GM10266 (cell line): Measurements from ENCODE around the gene UHRF2.

ENCODE experiments used
- DNase-seq: peaks from one replicate; pipeline ENCODE4 v3.0.0; 2012; ENCODE audit errors: extremely low spot score
- TF ChIP-seq, protein P1 (sequence below): IDR thresholded peaks from 2 replicates; pipeline ENCODE4 v1.5.1; 2012; ENCODE audit warnings: mild to moderate bottlenecking, low read depth; ENCODE audit not compliant: control insufficient read depth, insufficient read depth; ENCODE audit errors: missing control alignments

The UHRF2 gene

DNA sequence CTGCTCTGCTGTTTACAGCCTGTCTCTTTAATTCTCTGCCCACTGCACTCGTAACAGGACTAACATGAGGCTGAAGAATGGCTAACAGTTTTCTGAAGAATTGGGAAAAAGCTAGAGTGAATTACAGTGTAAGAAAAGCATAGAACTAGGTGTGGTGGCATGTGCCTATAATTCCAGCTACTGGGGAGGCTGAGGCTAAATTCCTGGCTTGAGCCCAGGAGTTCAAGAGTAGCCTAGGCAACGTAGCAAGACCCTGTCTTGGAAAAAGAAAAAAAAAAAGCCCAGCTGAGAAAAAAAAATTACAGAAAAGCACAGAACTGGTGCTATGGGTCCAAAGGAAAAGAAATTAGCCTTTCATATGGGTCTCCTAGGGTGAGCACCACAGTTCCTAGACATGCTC is 13.9 kb upstream of the UHRF2 start:
- TF ChIP-seq, protein P1, sequence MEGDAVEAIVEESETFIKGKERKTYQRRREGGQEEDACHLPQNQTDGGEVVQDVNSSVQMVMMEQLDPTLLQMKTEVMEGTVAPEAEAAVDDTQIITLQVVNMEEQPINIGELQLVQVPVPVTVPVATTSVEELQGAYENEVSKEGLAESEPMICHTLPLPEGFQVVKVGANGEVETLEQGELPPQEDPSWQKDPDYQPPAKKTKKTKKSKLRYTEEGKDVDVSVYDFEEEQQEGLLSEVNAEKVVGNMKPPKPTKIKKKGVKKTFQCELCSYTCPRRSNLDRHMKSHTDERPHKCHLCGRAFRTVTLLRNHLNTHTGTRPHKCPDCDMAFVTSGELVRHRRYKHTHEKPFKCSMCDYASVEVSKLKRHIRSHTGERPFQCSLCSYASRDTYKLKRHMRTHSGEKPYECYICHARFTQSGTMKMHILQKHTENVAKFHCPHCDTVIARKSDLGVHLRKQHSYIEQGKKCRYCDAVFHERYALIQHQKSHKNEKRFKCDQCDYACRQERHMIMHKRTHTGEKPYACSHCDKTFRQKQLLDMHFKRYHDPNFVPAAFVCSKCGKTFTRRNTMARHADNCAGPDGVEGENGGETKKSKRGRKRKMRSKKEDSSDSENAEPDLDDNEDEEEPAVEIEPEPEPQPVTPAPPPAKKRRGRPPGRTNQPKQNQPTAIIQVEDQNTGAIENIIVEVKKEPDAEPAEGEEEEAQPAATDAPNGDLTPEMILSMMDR: no peak
- no peak for DNase-seq

DNA sequence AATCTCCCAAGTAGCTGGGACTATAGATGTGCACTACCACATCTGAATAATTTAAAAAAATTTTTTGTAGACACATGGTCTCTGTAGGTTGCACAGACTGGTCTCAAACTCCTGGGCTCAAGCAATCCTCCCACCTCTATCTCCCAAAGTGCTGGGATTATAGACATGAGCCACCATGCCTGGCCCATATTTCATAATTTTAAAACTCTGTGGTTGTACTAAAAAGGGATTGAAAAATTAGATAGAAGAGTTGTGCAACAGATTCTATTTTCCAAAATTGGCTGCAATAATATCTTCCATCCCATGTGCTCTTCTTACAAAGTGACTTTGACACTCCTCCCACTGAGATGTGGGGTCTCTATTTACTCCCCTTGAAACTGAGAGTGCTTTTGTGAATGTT is 7.6 kb upstream of the UHRF2 start:
- TF ChIP-seq, protein P1: no peak
- DNase-seq: no peak

- TF ChIP-seq, protein P1: no peak
- DNase-seq: no peak
Observed at GRCh38 chr9:6407778-6408177, 5.2 kb upstream of the UHRF2 start.

DNA sequence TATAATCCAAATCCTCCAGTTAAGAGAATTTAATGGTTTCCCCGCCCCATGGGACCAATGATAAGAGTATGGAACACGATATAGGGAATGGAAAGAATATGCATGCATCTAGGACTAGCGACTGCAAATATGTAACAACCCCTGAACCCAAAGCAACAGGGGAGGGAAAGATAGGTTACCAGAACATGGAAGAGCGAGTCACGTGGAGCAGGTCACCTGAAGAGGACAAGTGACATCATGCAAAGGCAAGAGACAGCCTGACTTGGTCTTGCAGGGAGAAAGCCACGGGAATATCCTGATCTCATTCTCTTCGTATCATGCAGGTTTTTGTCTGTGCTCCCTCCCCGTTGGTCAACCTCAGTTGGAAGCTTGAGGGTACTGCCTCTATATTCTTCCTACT is 4.7 kb upstream of the UHRF2 start:
- TF ChIP-seq, protein P1: no peak
- DNase-seq: no peak

DNA sequence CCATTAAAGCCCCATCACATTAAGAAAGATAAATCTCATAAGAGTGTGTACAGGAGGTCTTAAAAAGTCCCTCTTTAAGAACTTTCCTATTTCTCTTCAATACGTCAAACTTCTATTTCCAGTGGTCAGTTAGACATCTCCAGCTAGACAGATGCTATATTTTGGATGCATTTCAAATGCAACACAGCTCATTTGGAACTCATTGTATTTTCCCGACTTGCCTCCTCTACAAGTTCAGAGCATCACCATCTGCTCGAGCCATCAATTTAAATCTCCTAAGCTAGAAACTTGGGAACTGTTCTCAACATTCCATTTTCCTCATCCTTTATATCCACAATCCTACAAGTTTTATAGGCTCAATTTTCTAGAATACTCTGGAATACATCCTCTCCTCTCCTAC is 3.2 kb upstream of the UHRF2 start:
- no peak for DNase-seq
- TF ChIP-seq, protein P1: no peak

DNA sequence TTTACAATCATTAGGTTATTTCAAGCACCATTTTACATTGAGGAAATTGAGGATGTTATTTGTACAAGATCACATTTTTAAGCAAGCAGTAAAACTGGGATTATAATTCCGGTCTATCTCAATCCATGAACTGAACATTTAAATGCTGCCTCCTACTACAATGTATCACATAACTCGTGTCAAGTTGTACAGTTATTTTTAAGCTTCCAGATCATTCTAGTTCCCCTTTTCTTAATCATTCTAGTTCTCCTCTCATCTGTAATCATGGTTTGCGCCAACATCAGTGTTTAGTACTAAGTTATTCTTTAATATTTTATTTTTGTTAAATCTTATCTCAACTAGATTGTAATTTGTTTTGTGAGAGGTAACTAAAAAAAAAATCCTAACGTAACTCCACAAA is 2.4 kb upstream of the UHRF2 start:
- TF ChIP-seq, protein P1: no peak
- DNase-seq: no peak

DNA sequence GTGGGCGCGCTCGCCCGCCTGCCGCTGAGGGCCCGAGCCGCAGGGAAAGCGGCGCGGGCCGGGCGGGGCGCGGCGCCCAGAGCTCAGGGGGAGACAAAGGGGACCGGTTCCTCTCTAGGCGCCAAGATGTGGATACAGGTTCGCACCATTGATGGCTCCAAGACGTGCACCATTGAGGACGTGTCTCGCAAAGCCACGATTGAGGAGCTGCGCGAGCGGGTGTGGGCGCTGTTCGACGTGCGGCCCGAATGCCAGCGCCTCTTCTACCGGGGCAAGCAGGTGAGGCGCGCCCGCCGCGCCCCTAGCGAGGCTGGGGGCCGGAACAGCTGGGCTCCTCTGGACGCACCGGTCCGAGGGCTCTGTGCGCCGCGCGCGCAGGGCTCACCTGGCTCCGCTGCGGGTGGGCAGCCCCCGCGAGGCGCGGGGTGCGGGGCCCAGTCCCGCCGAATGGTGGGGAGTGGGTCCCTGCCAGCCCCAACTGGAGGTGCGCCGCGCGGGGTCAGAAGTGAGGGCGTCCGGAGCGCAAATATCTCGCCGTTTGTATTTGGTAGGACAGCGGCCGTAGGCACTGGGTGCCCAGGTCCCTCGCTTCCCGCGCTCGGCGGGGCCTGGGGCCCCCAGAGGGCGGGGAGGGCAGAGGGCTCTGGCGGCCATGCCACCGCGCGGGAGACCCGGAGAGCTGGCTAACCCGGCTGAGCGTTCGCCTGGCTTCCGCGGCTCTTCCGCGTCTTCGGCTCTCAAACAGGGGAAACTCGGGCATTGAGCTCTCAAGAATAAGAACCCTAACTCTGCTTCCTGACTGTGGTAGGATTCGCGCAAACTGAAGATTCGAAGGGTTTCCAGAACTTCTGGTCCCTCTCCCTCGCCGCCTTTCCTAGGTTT is 607 bp downstream of the UHRF2 start:
- DNase-seq: peak; percentile 28
- TF ChIP-seq, protein P1: no peak
